H9 (cell line): ENCODE results near the gene BTRC. TPM values are rescaled to one million over a fixed set of nuclear protein-coding genes. Genes with fewer than 3 reads are reported as not detected.

Source experiments
- DNase-seq: peaks from one replicate; pipeline ENCODE4 v3.0.0-alpha.2; 2017
- H2AFZ ChIP-seq: one replicate; pipeline ENCODE4 v1.6.1; 2013; ENCODE audit warnings: mild to moderate bottlenecking, low read length, control low read depth, moderate library complexity
- H2AK5ac ChIP-seq: 2 replicates; pipeline ENCODE4 v1.6.1; 2013; ENCODE audit warnings: low read length, control low read depth, mixed read lengths; ENCODE audit not compliant: insufficient read length
- H2BK120ac ChIP-seq: one replicate; pipeline ENCODE4 v1.6.1; 2013; ENCODE audit warnings: low read depth, mild to moderate bottlenecking, low read length, control low read depth, inconsistent platforms; ENCODE audit not compliant: poor library complexity, severe bottlenecking
- H2BK12ac ChIP-seq: 2 replicates; pipeline ENCODE4 v1.6.1; 2013; ENCODE audit warnings: low read length, control low read depth, mixed read lengths, low read depth; ENCODE audit not compliant: insufficient read length
- H2BK15ac ChIP-seq: 2 replicates; pipeline ENCODE4 v1.6.1; 2013; ENCODE audit warnings: low read depth, low read length, control low read depth
- H2BK20ac ChIP-seq: one replicate; pipeline ENCODE4 v1.6.1; 2013; ENCODE audit warnings: low read depth, mild to moderate bottlenecking, low read length, control low read depth, inconsistent platforms; ENCODE audit not compliant: poor library complexity, severe bottlenecking
- H2BK5ac ChIP-seq: 2 replicates; pipeline ENCODE4 v1.6.1; 2013; ENCODE audit warnings: low read length, control low read depth, mixed read lengths; ENCODE audit not compliant: insufficient read length
- H3K14ac ChIP-seq: 2 replicates; pipeline ENCODE4 v1.6.1; 2013; ENCODE audit warnings: low read length, control low read depth; ENCODE audit not compliant: insufficient read depth
- H3K18ac ChIP-seq: 2 replicates; pipeline ENCODE4 v1.6.1; 2013; ENCODE audit warnings: low read depth, mild to moderate bottlenecking, mixed read lengths, low read length, control low read depth; ENCODE audit not compliant: insufficient read length
- H3K23ac ChIP-seq: 2 replicates; pipeline ENCODE4 v1.6.1; 2013; ENCODE audit warnings: low read length, control low read depth, mixed read lengths, low read depth; ENCODE audit not compliant: insufficient read length
- H3K23me2 ChIP-seq: 2 replicates; pipeline ENCODE4 v1.6.1; 2013; ENCODE audit warnings: low read depth, mild to moderate bottlenecking, mixed read lengths, low read length, control low read depth; ENCODE audit not compliant: insufficient read length, poor library complexity, severe bottlenecking
- H3K27ac ChIP-seq: 2 replicates; pipeline ENCODE4 v1.5.1; 2013; ENCODE audit warnings: low read length, control low read depth, mixed read lengths, low read depth; ENCODE audit not compliant: insufficient read length
- H3K27me3 ChIP-seq: 2 replicates; pipeline ENCODE4 v1.6.1; 2013; ENCODE audit warnings: low read length, control low read depth, inconsistent platforms; ENCODE audit not compliant: insufficient read depth
- H3K4ac ChIP-seq: 2 replicates; pipeline ENCODE4 v1.6.1; 2013; ENCODE audit warnings: low read depth, mild to moderate bottlenecking, control low read depth, inconsistent platforms, low read length, moderate library complexity
- H3K4me1 ChIP-seq: 2 replicates; pipeline ENCODE4 v1.6.1; 2013; ENCODE audit warnings: low read length, control low read depth, inconsistent platforms; ENCODE audit not compliant: insufficient read depth
- H3K4me2 ChIP-seq: 2 replicates; pipeline ENCODE4 v1.6.1; 2013; ENCODE audit warnings: low read length, control low read depth, mixed read lengths; ENCODE audit not compliant: insufficient read length, insufficient read depth
- H3K56ac ChIP-seq: 2 replicates; pipeline ENCODE4 v1.6.1; 2013; ENCODE audit warnings: low read depth, mild to moderate bottlenecking, mixed read lengths, low read length, control low read depth; ENCODE audit not compliant: insufficient read length
- H3K79me1 ChIP-seq: 2 replicates; pipeline ENCODE4 v1.6.1; 2013; ENCODE audit warnings: low read depth, mild to moderate bottlenecking, moderate library complexity, low read length, control low read depth, inconsistent platforms; ENCODE audit not compliant: insufficient read depth, poor library complexity, severe bottlenecking
- H3K79me2 ChIP-seq: 2 replicates; pipeline ENCODE4 v1.6.1; 2013; ENCODE audit warnings: low read length, control low read depth, inconsistent platforms; ENCODE audit not compliant: insufficient read depth
- H3K9ac ChIP-seq: 2 replicates; pipeline ENCODE4 v1.6.1; 2013; ENCODE audit warnings: low read length, control low read depth, mixed read lengths; ENCODE audit not compliant: insufficient read length; ENCODE audit errors: extremely low read depth
- H3K9me3 ChIP-seq: one replicate; pipeline ENCODE4 v1.6.1; 2013; ENCODE audit warnings: low read depth, low read length, inconsistent platforms; ENCODE audit not compliant: control insufficient read depth
- H3T11ph ChIP-seq: one replicate; pipeline ENCODE4 v1.6.1; 2013; ENCODE audit warnings: mild to moderate bottlenecking, low read length, control low read depth, inconsistent platforms
- H4K20me1 ChIP-seq: one replicate; pipeline ENCODE4 v1.6.1; 2013; ENCODE audit not compliant: control insufficient read depth, insufficient read length, insufficient read depth
- H4K5ac ChIP-seq: 2 replicates; pipeline ENCODE4 v1.6.1; 2013; ENCODE audit warnings: low read depth, mild to moderate bottlenecking, mixed read lengths, low read length, control low read depth; ENCODE audit not compliant: insufficient read length
- H4K8ac ChIP-seq: replicated peaks from 2 replicates; pipeline ENCODE4 v1.6.1; 2013; ENCODE audit warnings: low read length, control low read depth, mixed read lengths, low read depth; ENCODE audit not compliant: insufficient read length
- H4K91ac ChIP-seq: 2 replicates; pipeline ENCODE4 v1.6.1; 2013; ENCODE audit warnings: low read depth, mild to moderate bottlenecking, moderate library complexity, mixed read lengths, low read length, control low read depth; ENCODE audit not compliant: insufficient read length
- H3K27ac Mint-ChIP-seq, 3 experiments: 2 replicates in 2 of 3; 3 replicates in 1 of 3; pipeline ENCODE4 v1.8.0; 2020 to 2021; ENCODE audit warnings: mixed read lengths in 3 of 3, mild to moderate bottlenecking in 1 of 3, moderate library complexity in 1 of 3
- H3K27me3 Mint-ChIP-seq: 2 replicates; pipeline ENCODE4 v1.8.0; 2021; ENCODE audit warnings: low read depth, mild to moderate bottlenecking, moderate library complexity, mixed read lengths
- H3K36me3 Mint-ChIP-seq, 3 experiments: 2 replicates in 2 of 3; 3 replicates in 1 of 3; pipeline ENCODE4 v1.8.0; 2020 to 2021; ENCODE audit warnings: low read depth in 3 of 3, mixed read lengths in 3 of 3; ENCODE audit not compliant: insufficient read depth in 1 of 3
- H3K4me1 Mint-ChIP-seq, 2 experiments: 2 replicates each; pipeline ENCODE4 v1.8.0; 2020; ENCODE audit warnings: mixed read lengths in 2 of 2
- H3K4me3 Mint-ChIP-seq, 2 experiments: 2 replicates in 1 of 2; 3 replicates in 1 of 2; pipeline ENCODE4 v1.8.0; 2020 to 2021; ENCODE audit warnings: mild to moderate bottlenecking in 2 of 2, mixed read lengths in 2 of 2, moderate library complexity in 1 of 2
- H3K9me3 Mint-ChIP-seq, 2 experiments: 2 replicates in 1 of 2; 3 replicates in 1 of 2; pipeline ENCODE4 v1.8.0; 2020; ENCODE audit warnings: mild to moderate bottlenecking in 2 of 2, mixed read lengths in 2 of 2, moderate library complexity in 1 of 2
- CTCF ChIP-seq: fragments of 200-600 bp; sonication (generic); conservative IDR thresholded peaks from 3 replicates; pipeline ENCODE4 v1.8.0; 2021; ENCODE audit warnings: antibody characterized with exemption, mild to moderate bottlenecking
- WGBS: extraction: QIAGEN DNeasy Blood & Tissue Kit; methylation state at CpG from one replicate; pipeline ENCODE4 v1.1.7; 2013; ENCODE audit warnings: missing lambda C conversion rate, low lambda C conversion rate, mixed read lengths; ENCODE audit not compliant: insufficient read length; ENCODE audit errors: extremely low coverage; 5-methylcytosine and 5-hydroxymethylcytosine counted together
- total RNA-seq: library from RNA; stranded (reverse); gene quantifications from 2 replicates; pipeline ENCODE4 v1.2.1, GENCODE V29; 2021

The BTRC gene
- total RNA-seq, 1 experiment from 2014 or later, result 24.2 TPM

GRCh38 chr10:101405001-101405400 is 51.0 kb downstream of the BTRC start:
- no peak overlapping the region for H3K4me3 Mint-ChIP-seq
- Histone ChIP-seq H4K20me1 (no peaks in the 10 kb centered on the region), H3K14ac (no peak overlapping the region)

More at GRCh38 chr10:101405001-101405400, 51.0 kb downstream of the BTRC start:
- H3K9me3 ChIP-seq, result no peaks in the 10 kb centered on the region
- Mint-ChIP-seq H3K36me3 (no peaks in the 10 kb centered on the region), H3K4me1 (peaks cover 13 to 15% of the 10 kb centered on the region in 2 experiments), H3K27me3 (no peaks in the 10 kb centered on the region; the same call in 1 of the 2 replicates), H3K9me3 (no peaks in the 10 kb centered on the region), H3K27ac (no peak overlapping the region)
- H3K23ac ChIP-seq, result no peak overlapping the region
- no peak overlapping the region for H3T11ph ChIP-seq
- H3K27me3 ChIP-seq, result no peaks in the 10 kb centered on the region
- H2BK120ac ChIP-seq, result no peak overlapping the region
- no peak overlapping the region for H4K91ac ChIP-seq
- no peak overlapping the region for H2AK5ac ChIP-seq
- H2AFZ ChIP-seq, result no peak overlapping the region
- H3K4me2 ChIP-seq, result no peak overlapping the region
- no peak overlapping the region for H4K8ac ChIP-seq
- DNase-seq, result no peak
- no peak overlapping the region for H2BK5ac ChIP-seq
- H3K4me1 ChIP-seq, result no peaks in the 10 kb centered on the region
- no peak overlapping the region for H2BK12ac ChIP-seq
- H3K79me1 ChIP-seq, result no peaks in the 10 kb centered on the region
- no peak overlapping the region for H3K9ac ChIP-seq
- no peak overlapping the region for H2BK20ac ChIP-seq
- H3K79me2 ChIP-seq, result no peaks in the 10 kb centered on the region
- H3K23me2 ChIP-seq, result no peaks in the 10 kb centered on the region
- no peak overlapping the region for H2BK15ac ChIP-seq
- no peak overlapping the region for H4K5ac ChIP-seq
- H3K56ac ChIP-seq, result no peak overlapping the region
- no peak overlapping the region for H3K18ac ChIP-seq
- no peak for TF ChIP-seq CTCF
- WGBS, result no CpG with 5 or more reads among the region's 2 CpGs
- H3K27ac ChIP-seq, result no peak overlapping the region
- H3K4ac ChIP-seq, result no peak overlapping the region
